ENCODE results near the gene DUSP1. TPM values are rescaled to one million over a fixed set of nuclear protein-coding genes. Genes with fewer than 3 reads are reported as not detected.

The DUSP1 gene
- total RNA-seq, 1 experiment from 2014 or later, result 16.6 TPM

DNA sequence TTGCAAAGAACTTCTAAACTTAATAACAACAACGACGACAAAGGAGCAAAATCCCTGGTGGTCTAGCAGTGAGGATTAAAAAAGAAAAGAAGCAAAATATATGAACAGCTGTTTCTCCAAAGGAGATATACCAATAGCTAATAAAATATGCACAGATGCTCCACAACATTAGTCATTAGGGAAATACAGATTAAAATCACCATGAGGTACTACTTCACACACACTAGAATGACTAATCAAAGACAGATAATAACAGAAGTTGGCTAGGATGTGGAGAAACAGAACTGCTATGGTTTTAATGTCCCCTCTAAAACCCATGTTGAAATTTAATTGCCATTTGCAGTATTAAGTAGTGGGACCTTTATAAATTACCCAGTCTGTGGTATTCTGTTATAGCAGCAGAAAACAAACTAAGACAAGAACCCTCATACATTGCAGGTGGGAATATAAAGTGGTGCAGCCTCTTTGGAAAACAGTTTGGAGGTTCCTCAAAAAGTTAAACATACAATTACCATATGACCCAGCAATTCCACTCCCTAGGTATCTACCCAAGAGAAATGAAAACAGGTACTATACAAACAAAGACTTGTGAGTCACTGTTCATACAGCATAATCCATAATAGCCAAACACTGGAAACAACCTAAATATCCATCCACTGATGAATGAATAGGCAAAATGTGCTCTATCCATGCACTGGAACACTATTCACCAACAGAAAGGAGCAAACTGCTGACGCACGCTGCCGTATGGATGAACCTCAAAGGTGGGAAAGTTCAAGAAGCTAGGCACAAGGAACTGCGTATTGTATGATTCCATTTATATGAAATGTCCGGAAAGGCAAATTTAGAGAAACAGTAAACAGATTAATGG is 11.4 kb upstream of the DUSP1 start:
- Histone ChIP-seq H3K79me2 (ENCODE audit: insufficient read depth, low read length) (no peaks in the 10 kb centered on the region), H3K9ac (ENCODE audit: low read length) (no peak overlapping the region), H4K20me1 (ENCODE audit: insufficient read depth) (no peaks in the 10 kb centered on the region), H3K27me3 (ENCODE audit: insufficient read depth, low read length) (no peaks in the 10 kb centered on the region), H2AFZ (ENCODE audit: low read depth, low read length, poor library complexity, severe bottlenecking) (no peak overlapping the region), H3K4me2 (ENCODE audit: low read length) (peak overlapping the region; percentile 5; the same call in 1 of the 2 replicates), H3K4me1 (ENCODE audit: control insufficient read depth in 1 of 2, insufficient read depth in 2 of 2, low read length in 2 of 2) (peaks cover 22 to 43% of the 10 kb centered on the region in 2 experiments), H3K4me3 (replicated peaks in 1 of 2; ENCODE audit: low read depth in 1 of 2, low read length in 2 of 2) (no peak overlapping the region), H3K36me3 (ENCODE audit: control insufficient read depth in 1 of 2, insufficient read depth in 2 of 2, low read length in 2 of 2) (no peaks in the 10 kb centered on the region), H3K9me2 (ENCODE audit: insufficient read depth) (no peaks in the 10 kb centered on the region), H3K9me3 (ENCODE audit: control insufficient read depth in 1 of 2, insufficient read depth in 1 of 2, low read depth in 1 of 2, low read length in 2 of 2) (no peaks in the 10 kb centered on the region), H3K27ac (ENCODE audit: low read depth, low read length) (no peak overlapping the region)
- ATAC-seq (no peak), DNase-seq (ENCODE audit: low read depth, low spot score) (no peak)
- ChIA-PET POLR2A (interaction anchor here (2.3 kb wide), 1 partner anchor 11 kb away, joined by 18 read pairs; the partner anchor contains the start of gene DUSP1), CTCF (interaction anchor here (2.7 kb wide), 1 partner anchor 10 kb away, joined by 7 read pairs; no protein-coding TSS in a partner anchor), RAD21 (ENCODE audit: low non-redundant PET in 1 of 2, low total read pairs in 2 of 2, uncharacterized antibody in 2 of 2, unreplicated experiment in 2 of 2) (no interaction called here)
- intact Hi-C loops (cut with micrococcal nuclease), result no loop called here
- BruUV-seq (replicated peaks), result no TSS peak
- TF ChIP-seq SRF (IDR thresholded peaks at IDR 0.05; ENCODE audit: low read depth), result no peak

DNA sequence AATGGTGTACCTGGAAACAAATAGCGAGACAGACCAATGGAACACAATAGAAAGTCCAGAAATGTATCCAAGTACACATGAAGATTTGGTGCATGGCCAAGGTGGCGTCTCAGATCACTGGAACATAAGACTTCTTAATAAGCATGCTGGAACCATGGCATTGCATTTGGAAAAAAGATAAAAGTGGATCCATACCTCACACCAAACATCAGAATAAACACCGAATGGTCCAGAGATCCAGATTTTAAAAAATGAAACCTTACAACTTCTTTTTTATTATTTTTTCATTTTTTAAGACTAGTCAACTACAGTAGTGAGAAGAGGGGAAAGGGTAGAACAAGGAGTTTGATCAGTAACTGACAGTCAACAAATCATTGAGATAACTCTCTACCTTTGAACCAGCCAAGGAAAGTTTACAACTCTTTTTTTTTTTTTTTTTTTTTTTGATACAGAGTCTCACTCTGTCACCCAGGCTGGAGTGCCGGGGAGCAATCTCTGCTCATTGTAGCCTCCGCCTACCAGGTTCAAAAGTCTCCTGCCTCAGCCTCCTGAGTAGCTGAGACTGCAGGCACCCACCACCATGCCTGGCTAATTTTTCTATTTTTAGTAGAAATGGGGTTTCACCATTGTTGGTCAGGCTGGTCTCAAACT is 8.8 kb upstream of the DUSP1 start:
- Histone ChIP-seq H3K9ac (ENCODE audit: low read length) (no peak overlapping the region), H3K36me3 (ENCODE audit: control insufficient read depth in 1 of 2, insufficient read depth in 2 of 2, low read length in 2 of 2) (no peaks in the 10 kb centered on the region), H3K4me1 (ENCODE audit: control insufficient read depth in 1 of 2, insufficient read depth in 2 of 2, low read length in 2 of 2) (peaks cover 30 to 51% of the 10 kb centered on the region in 2 experiments), H3K4me3 (replicated peaks in 1 of 2; ENCODE audit: low read depth in 1 of 2, low read length in 2 of 2) (no peak overlapping the region), H3K4me2 (ENCODE audit: low read length) (no peak overlapping the region), H3K79me2 (ENCODE audit: insufficient read depth, low read length) (no peaks in the 10 kb centered on the region), H3K27ac (ENCODE audit: low read depth, low read length) (no peak overlapping the region), H3K9me3 (ENCODE audit: control insufficient read depth in 1 of 2, insufficient read depth in 1 of 2, low read depth in 1 of 2, low read length in 2 of 2) (no peaks in the 10 kb centered on the region), H3K9me2 (ENCODE audit: insufficient read depth) (no peaks in the 10 kb centered on the region), H4K20me1 (ENCODE audit: insufficient read depth) (no peaks in the 10 kb centered on the region), H2AFZ (ENCODE audit: low read depth, low read length, poor library complexity, severe bottlenecking) (no peak overlapping the region), H3K27me3 (ENCODE audit: insufficient read depth, low read length) (no peaks in the 10 kb centered on the region)
- CTCF ChIA-PET, result no interaction called here
- ATAC-seq (no peak), DNase-seq (ENCODE audit: low read depth, low spot score) (no peak)
- POLR2A ChIA-PET, result no interaction called here
- RAD21 ChIA-PET (ENCODE audit: low non-redundant PET in 1 of 2, low total read pairs in 2 of 2, uncharacterized antibody in 2 of 2, unreplicated experiment in 2 of 2), result no interaction called here
- no TSS peak for BruUV-seq (replicated peaks)
- intact Hi-C loops (cut with micrococcal nuclease), result loop anchor here (5.0 kb wide), 1 partner anchor 42 kb away; no protein-coding TSS in a partner anchor
- TF ChIP-seq RAD21 (IDR thresholded peaks at IDR 0.05; ENCODE audit: low read depth), result no peak
- no peak for TF ChIP-seq CBX3 (IDR thresholded peaks at IDR 0.05; ENCODE audit: low read depth)
- no peak for TF ChIP-seq FOSL1 (IDR thresholded peaks at IDR 0.05; ENCODE audit: low read depth)
- TF ChIP-seq SIN3A (IDR thresholded peaks at IDR 0.05; ENCODE audit: low read depth), result no peak
- TF ChIP-seq POLR2A (IDR thresholded peaks at IDR 0.05; ENCODE audit: borderline replicate concordance, extremely low read depth, insufficient read depth, insufficient read length), result no peak
- no peak for TF ChIP-seq EZH2 (IDR thresholded peaks at IDR 0.05)
- TF ChIP-seq EGR1 (IDR thresholded peaks at IDR 0.05; ENCODE audit: low read depth), result no peak
- no peak for TF ChIP-seq CEBPB (IDR thresholded peaks at IDR 0.05; ENCODE audit: low read depth)
- TF ChIP-seq, protein P1, sequence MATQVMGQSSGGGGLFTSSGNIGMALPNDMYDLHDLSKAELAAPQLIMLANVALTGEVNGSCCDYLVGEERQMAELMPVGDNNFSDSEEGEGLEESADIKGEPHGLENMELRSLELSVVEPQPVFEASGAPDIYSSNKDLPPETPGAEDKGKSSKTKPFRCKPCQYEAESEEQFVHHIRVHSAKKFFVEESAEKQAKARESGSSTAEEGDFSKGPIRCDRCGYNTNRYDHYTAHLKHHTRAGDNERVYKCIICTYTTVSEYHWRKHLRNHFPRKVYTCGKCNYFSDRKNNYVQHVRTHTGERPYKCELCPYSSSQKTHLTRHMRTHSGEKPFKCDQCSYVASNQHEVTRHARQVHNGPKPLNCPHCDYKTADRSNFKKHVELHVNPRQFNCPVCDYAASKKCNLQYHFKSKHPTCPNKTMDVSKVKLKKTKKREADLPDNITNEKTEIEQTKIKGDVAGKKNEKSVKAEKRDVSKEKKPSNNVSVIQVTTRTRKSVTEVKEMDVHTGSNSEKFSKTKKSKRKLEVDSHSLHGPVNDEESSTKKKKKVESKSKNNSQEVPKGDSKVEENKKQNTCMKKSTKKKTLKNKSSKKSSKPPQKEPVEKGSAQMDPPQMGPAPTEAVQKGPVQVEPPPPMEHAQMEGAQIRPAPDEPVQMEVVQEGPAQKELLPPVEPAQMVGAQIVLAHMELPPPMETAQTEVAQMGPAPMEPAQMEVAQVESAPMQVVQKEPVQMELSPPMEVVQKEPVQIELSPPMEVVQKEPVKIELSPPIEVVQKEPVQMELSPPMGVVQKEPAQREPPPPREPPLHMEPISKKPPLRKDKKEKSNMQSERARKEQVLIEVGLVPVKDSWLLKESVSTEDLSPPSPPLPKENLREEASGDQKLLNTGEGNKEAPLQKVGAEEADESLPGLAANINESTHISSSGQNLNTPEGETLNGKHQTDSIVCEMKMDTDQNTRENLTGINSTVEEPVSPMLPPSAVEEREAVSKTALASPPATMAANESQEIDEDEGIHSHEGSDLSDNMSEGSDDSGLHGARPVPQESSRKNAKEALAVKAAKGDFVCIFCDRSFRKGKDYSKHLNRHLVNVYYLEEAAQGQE (IDR thresholded peaks at IDR 0.05; ENCODE audit: low read depth), result no peak
- TF ChIP-seq SRF (IDR thresholded peaks at IDR 0.05; ENCODE audit: low read depth), result no peak
- TF ChIP-seq, protein P2, sequence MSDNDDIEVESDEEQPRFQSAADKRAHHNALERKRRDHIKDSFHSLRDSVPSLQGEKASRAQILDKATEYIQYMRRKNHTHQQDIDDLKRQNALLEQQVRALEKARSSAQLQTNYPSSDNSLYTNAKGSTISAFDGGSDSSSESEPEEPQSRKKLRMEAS (IDR thresholded peaks at IDR 0.05), result no peak
- TF ChIP-seq, protein P3, sequence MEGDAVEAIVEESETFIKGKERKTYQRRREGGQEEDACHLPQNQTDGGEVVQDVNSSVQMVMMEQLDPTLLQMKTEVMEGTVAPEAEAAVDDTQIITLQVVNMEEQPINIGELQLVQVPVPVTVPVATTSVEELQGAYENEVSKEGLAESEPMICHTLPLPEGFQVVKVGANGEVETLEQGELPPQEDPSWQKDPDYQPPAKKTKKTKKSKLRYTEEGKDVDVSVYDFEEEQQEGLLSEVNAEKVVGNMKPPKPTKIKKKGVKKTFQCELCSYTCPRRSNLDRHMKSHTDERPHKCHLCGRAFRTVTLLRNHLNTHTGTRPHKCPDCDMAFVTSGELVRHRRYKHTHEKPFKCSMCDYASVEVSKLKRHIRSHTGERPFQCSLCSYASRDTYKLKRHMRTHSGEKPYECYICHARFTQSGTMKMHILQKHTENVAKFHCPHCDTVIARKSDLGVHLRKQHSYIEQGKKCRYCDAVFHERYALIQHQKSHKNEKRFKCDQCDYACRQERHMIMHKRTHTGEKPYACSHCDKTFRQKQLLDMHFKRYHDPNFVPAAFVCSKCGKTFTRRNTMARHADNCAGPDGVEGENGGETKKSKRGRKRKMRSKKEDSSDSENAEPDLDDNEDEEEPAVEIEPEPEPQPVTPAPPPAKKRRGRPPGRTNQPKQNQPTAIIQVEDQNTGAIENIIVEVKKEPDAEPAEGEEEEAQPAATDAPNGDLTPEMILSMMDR (IDR thresholded peaks at IDR 0.05 in 2 of 3, conservative IDR thresholded peaks at IDR 0.05 in 1 of 3; ENCODE audit: borderline replicate concordance in 1 of 3, insufficient read depth in 1 of 3, low read depth in 2 of 3, low read length in 2 of 3), result no peak
- no peak for TF ChIP-seq SP1 (IDR thresholded peaks at IDR 0.05; ENCODE audit: low read depth)

All from HCT116 (cell line).